WTC11 (cell line): ENCODE measurements around the gene DDAH2. TPM values are rescaled to one million over a fixed set of nuclear protein-coding genes. Genes with fewer than 3 reads are reported as not detected.

ENCODE experiments used
- ATAC-seq: fragments of 200-7000 bp; cut with Tn5 transposase; 2 replicates; pipeline ENCODE4 v1.10.0; 2021; ENCODE audit warnings: mild to moderate bottlenecking, moderate library complexity
- CTCF ChIA-PET: fragments of 300-600 bp; sonication (Branson Sonifier 250); formaldehyde crosslinking; loops from one replicate; lab custom pipeline; 2021; ENCODE audit warnings: antibody characterized with exemption; lab: Charles Lee
- POLR2A ChIA-PET: fragments of 350-600 bp; sonication (Branson Sonifier 250); formaldehyde crosslinking; loops from one replicate; lab custom pipeline; 2021; ENCODE audit warnings: antibody characterized with exemption; lab: Charles Lee
- DNase-seq: peaks from one replicate; pipeline ENCODE4 v3.0.0; 2021; ENCODE audit warnings: low spot score
- H3K27ac Mint-ChIP-seq: 2 replicates; pipeline ENCODE4 v1.8.0; 2021; ENCODE audit warnings: mixed read lengths
- H3K27me3 Mint-ChIP-seq: 2 replicates; pipeline ENCODE4 v1.8.0; 2021; ENCODE audit warnings: low read depth, mild to moderate bottlenecking, moderate library complexity, mixed read lengths
- H3K36me3 Mint-ChIP-seq: 2 replicates; pipeline ENCODE4 v1.8.0; 2021; ENCODE audit warnings: mixed read lengths
- H3K4me1 Mint-ChIP-seq: 2 replicates; pipeline ENCODE4 v1.8.0; 2022; ENCODE audit warnings: mixed read lengths
- H3K4me3 Mint-ChIP-seq: 2 replicates; pipeline ENCODE4 v1.8.0; 2021; ENCODE audit warnings: mild to moderate bottlenecking, moderate library complexity, mixed read lengths
- H3K9me3 Mint-ChIP-seq: 2 replicates; pipeline ENCODE4 v1.8.0; 2021; ENCODE audit warnings: mixed read lengths
- ARID4B ChIP-seq: sonication (generic); formaldehyde crosslinking; IDR thresholded peaks from 2 replicates; pipeline ENCODE4 v1.8.0; 2023; ENCODE audit warnings: missing genetic modification reagents, mild to moderate bottlenecking, borderline replicate concordance
- E2F4 ChIP-seq: sonication (generic); formaldehyde crosslinking; IDR thresholded peaks from 2 replicates; pipeline ENCODE4 v1.8.1; 2022; ENCODE audit warnings: low read depth, mild to moderate bottlenecking, moderate library complexity, missing genetic modification reagents, borderline replicate concordance
- EMX1 ChIP-seq: fragments of 250-450 bp; sonication (Bioruptor Pico); IDR thresholded peaks from 2 replicates; pipeline ENCODE4 v1.8.0; 2021; ENCODE audit warnings: mild to moderate bottlenecking
- ETV6 ChIP-seq: sonication (generic); formaldehyde crosslinking; IDR thresholded peaks from 2 replicates; pipeline ENCODE4 v1.8.1; 2022; ENCODE audit warnings: mild to moderate bottlenecking, missing genetic modification reagents
- MXD4 ChIP-seq: fragments of 250-450 bp; sonication (Bioruptor Pico); IDR thresholded peaks from 2 replicates; pipeline ENCODE4 v1.8.0; 2021; ENCODE audit warnings: mild to moderate bottlenecking, moderate library complexity, borderline replicate concordance
- NFE2L1 ChIP-seq: sonication (generic); formaldehyde crosslinking; IDR thresholded peaks from 2 replicates; pipeline ENCODE4 v1.8.1; 2023; ENCODE audit warnings: missing genetic modification reagents
- NR3C1 ChIP-seq: sonication (generic); formaldehyde crosslinking; conservative IDR thresholded peaks from 2 replicates; pipeline ENCODE4 v1.8.1; 2023; ENCODE audit warnings: low read depth, mild to moderate bottlenecking, missing genetic modification reagents
- OVOL2 ChIP-seq: fragments of 250-450 bp; sonication (Bioruptor Pico); IDR thresholded peaks from 2 replicates; pipeline ENCODE4 v1.9.0; 2021; ENCODE audit warnings: mild to moderate bottlenecking, borderline replicate concordance
- PRDM15 ChIP-seq: sonication (generic); formaldehyde crosslinking; IDR thresholded peaks from 2 replicates; pipeline ENCODE4 v1.8.0; 2022; ENCODE audit warnings: missing genetic modification reagents
- RORB ChIP-seq: fragments of 250-450 bp; sonication (Bioruptor Pico); IDR thresholded peaks from 2 replicates; pipeline ENCODE4 v1.9.0; 2021; ENCODE audit warnings: mild to moderate bottlenecking
- SMAD3 ChIP-seq: sonication (generic); formaldehyde crosslinking; IDR thresholded peaks from 2 replicates; pipeline ENCODE4 v1.8.0; 2022; ENCODE audit warnings: missing genetic modification reagents, mild to moderate bottlenecking, borderline replicate concordance
- TCF7 ChIP-seq: sonication (generic); formaldehyde crosslinking; IDR thresholded peaks from 2 replicates; pipeline ENCODE4 v1.8.0; 2022; ENCODE audit warnings: mild to moderate bottlenecking, low read depth, missing genetic modification reagents, moderate library complexity
- USF1 ChIP-seq: sonication (generic); formaldehyde crosslinking; IDR thresholded peaks from 2 replicates; pipeline ENCODE4 v1.8.0; 2022; ENCODE audit warnings: mild to moderate bottlenecking, missing genetic modification reagents
- USF2 ChIP-seq: sonication (generic); formaldehyde crosslinking; IDR thresholded peaks from 2 replicates; pipeline ENCODE4 v1.8.1; 2023; ENCODE audit warnings: mild to moderate bottlenecking, missing genetic modification reagents, moderate library complexity
- ZBTB21 ChIP-seq: sonication (generic); formaldehyde crosslinking; IDR thresholded peaks from 2 replicates; pipeline ENCODE4 v1.8.1; 2023; ENCODE audit warnings: mild to moderate bottlenecking, missing genetic modification reagents, borderline replicate concordance
- ZNF232 ChIP-seq: sonication (generic); formaldehyde crosslinking; IDR thresholded peaks from 2 replicates; pipeline ENCODE4 v1.8.0; 2022; ENCODE audit warnings: mild to moderate bottlenecking, missing genetic modification reagents
- ZNF263 ChIP-seq: sonication (generic); formaldehyde crosslinking; IDR thresholded peaks from 2 replicates; pipeline ENCODE4 v1.8.1; 2022; ENCODE audit warnings: low read depth, mild to moderate bottlenecking, moderate library complexity, missing genetic modification reagents
- ZNF425 ChIP-seq: fragments of 250-450 bp; sonication (Bioruptor Pico); conservative IDR thresholded peaks from 2 replicates; pipeline ENCODE4 v1.9.0; 2021; ENCODE audit warnings: mild to moderate bottlenecking
- ZNF671 ChIP-seq: fragments of 250-450 bp; sonication (Bioruptor Pico); IDR thresholded peaks from 2 replicates; pipeline ENCODE4 v1.8.0; 2021; ENCODE audit warnings: mild to moderate bottlenecking
- total RNA-seq: library from RNA; stranded (reverse); gene quantifications from 3 replicates; pipeline ENCODE4 v1.2.3, GENCODE V29; 2021
- TF ChIP-seq, protein P1 (sequence below): sonication (generic); formaldehyde crosslinking; IDR thresholded peaks from 2 replicates; pipeline ENCODE4 v1.8.1; 2023; ENCODE audit warnings: mild to moderate bottlenecking, missing genetic modification reagents

The DDAH2 gene
- total RNA-seq, 1 experiment from 2014 or later = 67.3 TPM

- no peak for TF ChIP-seq ZNF263
Observed at GRCh38 chr6:31765559-31765909, 36.4 kb upstream of the DDAH2 start (continued).

GRCh38 chr6:31764198-31764597 is 35.1 kb upstream of the DDAH2 start:
- no peak for DNase-seq
- Mint-ChIP-seq H3K9me3 (no peaks in the 10 kb centered on the region), H3K27ac (no peak overlapping the region), H3K36me3 (peaks cover 22% of the 10 kb centered on the region), H3K4me3 (no peak overlapping the region), H3K27me3 (no peaks in the 10 kb centered on the region; the same call in 1 of the 2 replicates), H3K4me1 (peaks cover 23% of the 10 kb centered on the region)
- TF ChIP-seq ZNF671 (CRISPR knock-in tag) (no peak), PRDM15 (CRISPR knock-in tag) (no peak), SMAD3 (CRISPR knock-in tag) (no peak), ZNF425 (CRISPR knock-in tag) (no peak), TCF7 (CRISPR knock-in tag) (no peak), ARID4B (CRISPR knock-in tag) (no peak), RORB (CRISPR knock-in tag) (no peak), NFE2L1 (CRISPR knock-in tag) (no peak), USF1 (CRISPR knock-in tag) (no peak), ETV6 (CRISPR knock-in tag) (no peak), MXD4 (CRISPR knock-in tag) (no peak), E2F4 (CRISPR knock-in tag) (no peak), ZBTB21 (no peak), ZNF232 (CRISPR knock-in tag) (no peak), OVOL2 (CRISPR knock-in tag) (no peak), USF2 (CRISPR knock-in tag) (no peak), EMX1 (no peak), NR3C1 (CRISPR knock-in tag) (no peak)
- TF ChIP-seq, protein P1, sequence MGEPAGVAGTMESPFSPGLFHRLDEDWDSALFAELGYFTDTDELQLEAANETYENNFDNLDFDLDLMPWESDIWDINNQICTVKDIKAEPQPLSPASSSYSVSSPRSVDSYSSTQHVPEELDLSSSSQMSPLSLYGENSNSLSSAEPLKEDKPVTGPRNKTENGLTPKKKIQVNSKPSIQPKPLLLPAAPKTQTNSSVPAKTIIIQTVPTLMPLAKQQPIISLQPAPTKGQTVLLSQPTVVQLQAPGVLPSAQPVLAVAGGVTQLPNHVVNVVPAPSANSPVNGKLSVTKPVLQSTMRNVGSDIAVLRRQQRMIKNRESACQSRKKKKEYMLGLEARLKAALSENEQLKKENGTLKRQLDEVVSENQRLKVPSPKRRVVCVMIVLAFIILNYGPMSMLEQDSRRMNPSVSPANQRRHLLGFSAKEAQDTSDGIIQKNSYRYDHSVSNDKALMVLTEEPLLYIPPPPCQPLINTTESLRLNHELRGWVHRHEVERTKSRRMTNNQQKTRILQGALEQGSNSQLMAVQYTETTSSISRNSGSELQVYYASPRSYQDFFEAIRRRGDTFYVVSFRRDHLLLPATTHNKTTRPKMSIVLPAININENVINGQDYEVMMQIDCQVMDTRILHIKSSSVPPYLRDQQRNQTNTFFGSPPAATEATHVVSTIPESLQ (CRISPR knock-in tag) = no peak
- ATAC-seq = no peak
- ChIA-PET POLR2A (interaction anchor here (0.5 kb wide), 1 partner anchor 83 kb away, joined by 3 read pairs; the partner anchor contains the start of gene LY6G5C), CTCF (interaction anchor here (0.8 to 1.3 kb wide), 3 partner anchors 9 to 75 kb away, joined by 3 to 6 read pairs (median 5); no protein-coding TSS in a partner anchor)
